Measurements from ENCODE around the gene ALK. TPM values are rescaled to one million over a fixed set of nuclear protein-coding genes. Genes with fewer than 3 reads are reported as not detected.

ALK gene
- total RNA-seq, 1 experiment from 2014 or later, result not detected

GRCh38 chr2:29601872-29602271, 319.5 kb downstream of the ALK start:
- Histone ChIP-seq H3K79me2 (ENCODE audit: insufficient read depth, low read length) (no peaks in the 10 kb centered on the region), H3K23me2 (ENCODE audit: insufficient read length, low read depth, low read length, poor library complexity, severe bottlenecking) (no peaks in the 10 kb centered on the region), H2BK12ac (ENCODE audit: insufficient read length, low read depth, low read length) (no peak overlapping the region), H4K91ac (ENCODE audit: insufficient read length, low read depth, low read length) (no peak overlapping the region), H4K8ac (replicated peaks; ENCODE audit: insufficient read length, low read depth, low read length) (no peak overlapping the region), H3K79me1 (ENCODE audit: insufficient read depth, low read depth, low read length, poor library complexity, severe bottlenecking) (no peaks in the 10 kb centered on the region), H3K56ac (ENCODE audit: insufficient read length, low read depth, low read length) (no peak overlapping the region), H2AFZ (ENCODE audit: low read length) (no peak overlapping the region), H3K4ac (ENCODE audit: low read depth, low read length) (no peak overlapping the region), H3K9ac (ENCODE audit: extremely low read depth, insufficient read length, low read length) (no peak overlapping the region), H3K4me2 (ENCODE audit: insufficient read depth, insufficient read length, low read length) (no peak overlapping the region), H2BK15ac (ENCODE audit: low read depth, low read length) (no peak overlapping the region; the same call in 1 of the 2 replicates), H3K27ac (ENCODE audit: insufficient read length, low read depth, low read length) (no peak overlapping the region), H4K5ac (ENCODE audit: insufficient read length, low read depth, low read length) (no peak overlapping the region), H3K23ac (ENCODE audit: insufficient read length, low read depth, low read length) (no peak overlapping the region), H4K20me1 (ENCODE audit: control insufficient read depth, insufficient read depth, insufficient read length) (no peaks in the 10 kb centered on the region), H3T11ph (ENCODE audit: low read length) (no peak overlapping the region), H2BK120ac (ENCODE audit: low read depth, low read length, poor library complexity, severe bottlenecking) (no peak overlapping the region), H3K9me3 (ENCODE audit: control insufficient read depth, low read depth, low read length) (no peaks in the 10 kb centered on the region), H3K14ac (ENCODE audit: insufficient read depth, low read length) (no peak overlapping the region), H3K4me1 (ENCODE audit: insufficient read depth, low read length) (peaks cover 4% of the 10 kb centered on the region; the same call in 1 of the 2 replicates), H2BK20ac (ENCODE audit: low read depth, low read length, poor library complexity, severe bottlenecking) (no peak overlapping the region), H2AK5ac (ENCODE audit: insufficient read length, low read length) (no peak overlapping the region), H3K18ac (ENCODE audit: insufficient read length, low read depth, low read length) (no peak overlapping the region), H3K27me3 (ENCODE audit: insufficient read depth, low read length) (no peaks in the 10 kb centered on the region), H2BK5ac (ENCODE audit: insufficient read length, low read length) (no peak overlapping the region)
- TF ChIP-seq, protein P1, sequence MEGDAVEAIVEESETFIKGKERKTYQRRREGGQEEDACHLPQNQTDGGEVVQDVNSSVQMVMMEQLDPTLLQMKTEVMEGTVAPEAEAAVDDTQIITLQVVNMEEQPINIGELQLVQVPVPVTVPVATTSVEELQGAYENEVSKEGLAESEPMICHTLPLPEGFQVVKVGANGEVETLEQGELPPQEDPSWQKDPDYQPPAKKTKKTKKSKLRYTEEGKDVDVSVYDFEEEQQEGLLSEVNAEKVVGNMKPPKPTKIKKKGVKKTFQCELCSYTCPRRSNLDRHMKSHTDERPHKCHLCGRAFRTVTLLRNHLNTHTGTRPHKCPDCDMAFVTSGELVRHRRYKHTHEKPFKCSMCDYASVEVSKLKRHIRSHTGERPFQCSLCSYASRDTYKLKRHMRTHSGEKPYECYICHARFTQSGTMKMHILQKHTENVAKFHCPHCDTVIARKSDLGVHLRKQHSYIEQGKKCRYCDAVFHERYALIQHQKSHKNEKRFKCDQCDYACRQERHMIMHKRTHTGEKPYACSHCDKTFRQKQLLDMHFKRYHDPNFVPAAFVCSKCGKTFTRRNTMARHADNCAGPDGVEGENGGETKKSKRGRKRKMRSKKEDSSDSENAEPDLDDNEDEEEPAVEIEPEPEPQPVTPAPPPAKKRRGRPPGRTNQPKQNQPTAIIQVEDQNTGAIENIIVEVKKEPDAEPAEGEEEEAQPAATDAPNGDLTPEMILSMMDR (conservative IDR thresholded peaks at IDR 0.05), result no peak
- no CpG with 5 or more reads among the region's 3 CpGs for WGBS (ENCODE audit: extremely low coverage, insufficient read length, low lambda C conversion rate)
- no peak overlapping the region for H3K27ac Mint-ChIP-seq
- peaks cover 3% of the 10 kb centered on the region; the same call in 1 of the 2 replicates for H3K27me3 Mint-ChIP-seq (ENCODE audit: low read depth)
- no peak for DNase-seq
- peaks cover 43 to 46% of the 10 kb centered on the region in 2 experiments for H3K4me1 Mint-ChIP-seq
- peaks cover 0 to 3% (median 0%) of the 10 kb centered on the region in 3 experiments; a peak in 1 of 7 replicates for H3K36me3 Mint-ChIP-seq (ENCODE audit: insufficient read depth in 1 of 3, low read depth in 3 of 3)
- no peak overlapping the region for H3K4me3 Mint-ChIP-seq
- peaks cover 2 to 3% of the 10 kb centered on the region in 2 experiments; a peak in 2 of 5 replicates for H3K9me3 Mint-ChIP-seq
